HG02870 (cell line): Measurements from ENCODE around the gene IL36RN.
"Not testable (repeated sequence)": the region's sequence is repeated elsewhere in the genome, so short reads cannot be mapped to it uniquely, and the experiment has no call there.

ENCODE experiments used
- ATAC-seq: cut with Tn5 transposase; IDR thresholded peaks from one replicate; pipeline ENCODE4 v1.9.1; 2021; ENCODE audit warnings: mild to moderate bottlenecking, moderate library complexity; ENCODE audit not compliant: unreplicated experiment

IL36RN gene

GRCh38 chr2:113072584-113072983 lies 13.6 kb downstream of the IL36RN start:
- ATAC-seq = no peak

GRCh38 chr2:113073325-113073834 lies 14.4 kb downstream of the IL36RN start:
- no peak for ATAC-seq

GRCh38 chr2:113075030-113075429 lies 16.0 kb downstream of the IL36RN start:
- ATAC-seq = no peak

GRCh38 chr2:113075600-113075999 lies 16.6 kb downstream of the IL36RN start:
- ATAC-seq = no peak

- no peak for ATAC-seq
These were observed 18.1 kb downstream of the IL36RN start for GRCh38 chr2:113076954-113077669.

GRCh38 chr2:113077921-113078320 lies 18.9 kb downstream of the IL36RN start:
- no peak for ATAC-seq

- ATAC-seq = no peak
These were observed 19.4 kb downstream of the IL36RN start for GRCh38 chr2:113078350-113078839.

GRCh38 chr2:113079131-113079530 lies 20.1 kb downstream of the IL36RN start:
- ATAC-seq = no peak

- ATAC-seq = peak; percentile 50
These were observed 21.1 kb downstream of the IL36RN start for GRCh38 chr2:113080134-113080533.

GRCh38 chr2:113081488-113082210 lies 22.7 kb downstream of the IL36RN start:
- ATAC-seq = no peak

GRCh38 chr2:113083296-113083695 lies 24.3 kb downstream of the IL36RN start:
- no peak for ATAC-seq

GRCh38 chr2:113084249-113085000 lies 25.4 kb downstream of the IL36RN start:
- no peak for ATAC-seq

GRCh38 chr2:113085542-113085941 lies 26.5 kb downstream of the IL36RN start:
- ATAC-seq = no peak

GRCh38 chr2:113088213-113088992 lies 29.4 kb downstream of the IL36RN start:
- no peak for ATAC-seq

- no peak for ATAC-seq
These were observed 30.9 kb downstream of the IL36RN start for GRCh38 chr2:113089916-113090315.

- no peak for ATAC-seq
These were observed 32.4 kb downstream of the IL36RN start for GRCh38 chr2:113091231-113091896.

- ATAC-seq = no peak
These were observed 34.0 kb downstream of the IL36RN start for GRCh38 chr2:113092864-113093612.

GRCh38 chr2:113093613-113093977 lies 34.6 kb downstream of the IL36RN start:
- ATAC-seq = no peak

GRCh38 chr2:113096306-113096705 lies 37.3 kb downstream of the IL36RN start:
- ATAC-seq = not testable (repeated sequence)
